Measurements from ENCODE around the gene WDR27. TPM values are rescaled to one million over a fixed set of nuclear protein-coding genes. Genes with fewer than 3 reads are reported as not detected.

WDR27 gene
- total RNA-seq, 1 donor from 2014 or later: 128 TPM

DNA sequence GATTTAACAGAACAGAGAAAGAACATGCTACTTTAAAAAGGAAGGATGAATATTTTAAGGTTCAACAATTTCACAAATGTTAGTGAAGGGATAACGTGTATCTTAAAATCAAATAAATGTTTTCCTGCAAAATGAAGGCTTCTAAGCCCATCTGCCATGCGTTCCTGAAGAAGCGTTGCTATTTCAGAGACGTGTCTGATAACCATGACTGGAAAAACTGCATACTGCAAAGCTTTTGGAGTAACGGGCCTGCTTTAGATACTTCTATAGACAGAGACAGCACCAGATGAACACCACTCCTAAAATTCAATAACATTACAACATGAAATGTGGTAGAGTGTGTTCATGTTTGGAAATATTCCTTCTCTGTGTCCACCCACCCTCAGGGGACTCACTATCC lies 126.0 kb downstream of the WDR27 start:
- H3K27me3 Mint-ChIP-seq (ENCODE audit: low read depth): no peaks in the 10 kb centered on the region
- TF ChIP-seq, protein P1, sequence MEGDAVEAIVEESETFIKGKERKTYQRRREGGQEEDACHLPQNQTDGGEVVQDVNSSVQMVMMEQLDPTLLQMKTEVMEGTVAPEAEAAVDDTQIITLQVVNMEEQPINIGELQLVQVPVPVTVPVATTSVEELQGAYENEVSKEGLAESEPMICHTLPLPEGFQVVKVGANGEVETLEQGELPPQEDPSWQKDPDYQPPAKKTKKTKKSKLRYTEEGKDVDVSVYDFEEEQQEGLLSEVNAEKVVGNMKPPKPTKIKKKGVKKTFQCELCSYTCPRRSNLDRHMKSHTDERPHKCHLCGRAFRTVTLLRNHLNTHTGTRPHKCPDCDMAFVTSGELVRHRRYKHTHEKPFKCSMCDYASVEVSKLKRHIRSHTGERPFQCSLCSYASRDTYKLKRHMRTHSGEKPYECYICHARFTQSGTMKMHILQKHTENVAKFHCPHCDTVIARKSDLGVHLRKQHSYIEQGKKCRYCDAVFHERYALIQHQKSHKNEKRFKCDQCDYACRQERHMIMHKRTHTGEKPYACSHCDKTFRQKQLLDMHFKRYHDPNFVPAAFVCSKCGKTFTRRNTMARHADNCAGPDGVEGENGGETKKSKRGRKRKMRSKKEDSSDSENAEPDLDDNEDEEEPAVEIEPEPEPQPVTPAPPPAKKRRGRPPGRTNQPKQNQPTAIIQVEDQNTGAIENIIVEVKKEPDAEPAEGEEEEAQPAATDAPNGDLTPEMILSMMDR (IDR thresholded peaks at IDR 0.05; ENCODE audit: unreplicated experiment): no peak
- no peak overlapping the region for H3K27ac Mint-ChIP-seq
- H3K36me3 Mint-ChIP-seq: peaks cover 27% of the 10 kb centered on the region
- DNase-seq (ENCODE audit: low spot score in 2 of 2, unreplicated experiment in 2 of 2): no peak
- peaks cover 7% of the 10 kb centered on the region for H3K9me3 Mint-ChIP-seq
- H3K4me1 Mint-ChIP-seq: peaks cover 3% of the 10 kb centered on the region
- H3K4me3 Mint-ChIP-seq: no peak overlapping the region

DNA sequence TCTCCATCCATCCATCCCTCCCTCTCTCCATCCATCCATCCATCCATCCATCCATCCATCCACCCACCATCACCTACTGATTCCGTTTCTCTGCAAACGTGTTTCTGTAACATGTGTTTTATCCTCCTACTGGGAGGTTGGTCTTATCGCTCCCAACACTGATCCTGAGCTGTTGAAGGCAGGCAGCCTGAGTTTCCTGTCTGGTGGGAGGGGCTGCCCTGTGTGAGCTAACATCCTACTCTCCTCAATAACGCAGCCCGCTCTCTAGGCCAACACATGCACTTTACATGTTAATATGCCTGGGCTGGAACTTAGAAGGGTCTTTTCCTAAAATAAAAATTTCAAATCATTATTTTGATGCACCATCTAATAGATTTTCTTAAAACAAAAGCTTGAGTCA lies 126.5 kb downstream of the WDR27 start:
- Mint-ChIP-seq H3K36me3 (peaks cover 28% of the 10 kb centered on the region), H3K27me3 (ENCODE audit: low read depth) (no peaks in the 10 kb centered on the region), H3K9me3 (peaks cover 7% of the 10 kb centered on the region), H3K4me1 (peaks cover 3% of the 10 kb centered on the region), H3K4me3 (no peak overlapping the region), H3K27ac (no peak overlapping the region)
- TF ChIP-seq, protein P1 (IDR thresholded peaks at IDR 0.05; ENCODE audit: unreplicated experiment): no peak
- no peak for DNase-seq (ENCODE audit: low spot score in 2 of 2, unreplicated experiment in 2 of 2)

DNA sequence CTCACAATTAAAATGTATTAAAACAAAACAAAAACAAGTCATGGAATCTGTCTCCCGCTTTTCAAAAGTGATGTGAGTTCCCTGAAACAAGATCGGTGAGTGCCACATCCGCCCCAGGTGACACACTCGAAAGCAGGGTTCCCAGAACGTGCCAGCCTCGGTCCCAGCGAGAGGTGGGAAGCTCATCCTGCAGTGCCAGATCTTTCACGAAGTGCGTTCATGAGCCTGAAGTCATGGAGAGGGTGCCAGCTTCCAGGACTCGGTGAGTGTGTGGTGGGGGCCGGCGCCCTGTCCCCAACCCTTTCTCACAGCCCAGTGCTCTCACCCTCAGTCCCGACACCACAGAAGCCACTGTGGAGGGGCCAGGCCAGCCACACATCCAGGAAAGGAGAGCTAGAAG lies 127.4 kb downstream of the WDR27 start:
- Mint-ChIP-seq H3K27me3 (ENCODE audit: low read depth) (no peaks in the 10 kb centered on the region), H3K9me3 (peaks cover 3% of the 10 kb centered on the region), H3K27ac (no peak overlapping the region), H3K4me3 (no peak overlapping the region), H3K36me3 (peaks cover 26% of the 10 kb centered on the region), H3K4me1 (peaks cover 3% of the 10 kb centered on the region)
- DNase-seq (ENCODE audit: low spot score in 2 of 2, unreplicated experiment in 2 of 2): no peak
- TF ChIP-seq, protein P1 (IDR thresholded peaks at IDR 0.05; ENCODE audit: unreplicated experiment): no peak

DNA sequence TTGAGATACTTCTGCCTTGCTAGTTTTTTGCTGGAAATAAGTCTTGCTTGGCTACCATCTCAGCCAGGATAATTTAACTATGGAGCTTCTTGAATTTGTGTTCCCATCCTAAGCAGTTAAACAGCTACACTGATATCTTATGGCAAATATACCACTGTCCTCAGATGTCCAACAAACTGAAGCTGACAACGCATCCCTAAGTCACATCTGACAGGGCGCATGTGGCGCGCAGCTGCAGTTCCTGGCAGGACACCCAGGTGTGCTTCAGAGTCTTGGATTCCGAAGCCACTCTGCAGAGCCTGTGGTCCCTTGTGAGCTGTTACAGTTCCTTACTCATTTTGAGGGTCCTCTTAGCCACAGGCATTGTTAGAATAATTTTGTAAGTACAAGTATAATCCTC lies 127.9 kb downstream of the WDR27 start:
- H3K9me3 Mint-ChIP-seq: peaks cover 3% of the 10 kb centered on the region
- DNase-seq (ENCODE audit: low spot score in 2 of 2, unreplicated experiment in 2 of 2): no peak
- peaks cover 3% of the 10 kb centered on the region for H3K4me1 Mint-ChIP-seq
- peaks cover 24% of the 10 kb centered on the region for H3K36me3 Mint-ChIP-seq
- no peak overlapping the region for H3K4me3 Mint-ChIP-seq
- H3K27me3 Mint-ChIP-seq (ENCODE audit: low read depth): no peaks in the 10 kb centered on the region
- TF ChIP-seq, protein P1 (IDR thresholded peaks at IDR 0.05; ENCODE audit: unreplicated experiment): no peak
- no peak overlapping the region for H3K27ac Mint-ChIP-seq

DNA sequence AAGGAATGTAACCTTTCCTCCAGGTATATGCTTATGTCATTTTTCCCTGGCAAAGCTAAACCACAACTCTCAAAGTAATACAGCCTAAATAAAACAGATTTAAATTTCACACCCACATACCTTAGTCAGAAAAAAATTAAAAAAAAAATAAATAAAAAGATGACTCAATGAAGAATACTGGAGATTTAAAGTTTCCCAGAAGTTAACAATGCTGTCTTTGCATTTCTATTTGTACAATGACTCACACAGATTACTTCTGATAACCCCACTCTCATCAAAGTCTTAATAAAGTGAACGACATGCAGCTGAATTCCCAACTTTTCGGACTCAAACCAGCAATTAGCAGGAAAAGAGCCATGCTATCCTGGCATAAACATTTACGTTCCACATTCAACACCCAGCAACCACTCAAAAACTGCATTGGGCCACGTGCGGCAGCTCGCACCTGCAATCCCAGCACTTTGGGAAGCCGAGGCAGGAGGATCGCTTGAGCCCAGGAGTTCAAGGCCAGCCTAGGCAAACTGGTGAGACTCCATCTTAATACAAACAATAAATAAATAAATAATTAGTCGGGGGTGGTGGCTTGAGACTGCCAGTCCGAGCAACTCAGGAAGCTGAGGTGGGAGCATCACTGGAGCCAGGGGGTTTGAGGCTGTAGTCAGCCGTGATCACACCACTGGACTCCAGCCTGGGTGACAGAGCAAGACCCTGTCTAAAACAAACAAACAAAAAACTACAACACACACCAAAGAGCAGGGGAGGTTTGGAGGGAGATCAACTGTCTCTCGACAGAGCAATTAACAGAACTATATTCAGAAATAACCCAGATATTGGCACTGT lies 130.5 kb downstream of the WDR27 start:
- H3K27ac Mint-ChIP-seq: no peak overlapping the region
- no peak overlapping the region for H3K4me3 Mint-ChIP-seq
- TF ChIP-seq, protein P1 (IDR thresholded peaks at IDR 0.05; ENCODE audit: unreplicated experiment): no peak
- H3K27me3 Mint-ChIP-seq (ENCODE audit: low read depth): no peaks in the 10 kb centered on the region
- H3K4me1 Mint-ChIP-seq: peaks cover 3% of the 10 kb centered on the region
- peaks cover 11% of the 10 kb centered on the region for H3K36me3 Mint-ChIP-seq
- H3K9me3 Mint-ChIP-seq: no peaks in the 10 kb centered on the region
- no peak for DNase-seq (ENCODE audit: low spot score in 2 of 2, unreplicated experiment in 2 of 2)

Measured in mesothelial cell of epicardium (in vitro differentiated cells).